ENCODE results near the gene ADAMTS17. TPM values are rescaled to one million over a fixed set of nuclear protein-coding genes. Genes with fewer than 3 reads are reported as not detected.
"Not testable (repeated sequence)": the region's sequence is repeated elsewhere in the genome, so short reads cannot be mapped to it uniquely, and the experiment has no call there.

ADAMTS17 gene
- polyA plus RNA-seq, 3 donors = 2.2 to 3.1 (median 2.5) TPM

- no peak for DNase-seq (ENCODE audit: extremely low read depth in 1 of 11, low read depth in 9 of 11, low spot score in 4 of 11)
Measured at GRCh38 chr15:99986297-99987118, 355.3 kb downstream of the ADAMTS17 start.

GRCh38 chr15:99985878-99986277 lies 355.9 kb downstream of the ADAMTS17 start:
- no peak for DNase-seq (ENCODE audit: extremely low read depth in 1 of 11, low read depth in 9 of 11, low spot score in 4 of 11)

GRCh38 chr15:99984491-99985243 lies 357.1 kb downstream of the ADAMTS17 start:
- DNase-seq (ENCODE audit: extremely low read depth in 1 of 11, low read depth in 9 of 11, low spot score in 4 of 11) = no peak

GRCh38 chr15:99983886-99984286 lies 357.9 kb downstream of the ADAMTS17 start:
- peak in 1 of 11 donors; percentile 41 for DNase-seq (ENCODE audit: extremely low read depth in 1 of 11, low read depth in 9 of 11, low spot score in 4 of 11)

GRCh38 chr15:99983171-99983885 lies 358.4 kb downstream of the ADAMTS17 start:
- DNase-seq (ENCODE audit: extremely low read depth in 1 of 11, low read depth in 9 of 11, low spot score in 4 of 11) = peak in 4 of 11 donors; percentile 35 to 68 (median 46)

GRCh38 chr15:99982662-99983061 lies 359.1 kb downstream of the ADAMTS17 start:
- DNase-seq (ENCODE audit: extremely low read depth in 1 of 11, low read depth in 9 of 11, low spot score in 4 of 11) = no peak

GRCh38 chr15:99981839-99982658 lies 359.7 kb downstream of the ADAMTS17 start:
- DNase-seq (ENCODE audit: extremely low read depth in 1 of 11, low read depth in 9 of 11, low spot score in 4 of 11) = no peak

- DNase-seq (ENCODE audit: extremely low read depth in 1 of 11, low read depth in 9 of 11, low spot score in 4 of 11) = no peak
Measured at GRCh38 chr15:99981191-99981647, 360.6 kb downstream of the ADAMTS17 start.

GRCh38 chr15:99980752-99981151 lies 361.0 kb downstream of the ADAMTS17 start:
- no peak for DNase-seq (ENCODE audit: extremely low read depth in 1 of 11, low read depth in 9 of 11, low spot score in 4 of 11)

GRCh38 chr15:99979886-99980285 lies 361.9 kb downstream of the ADAMTS17 start:
- not testable (repeated sequence) for DNase-seq (ENCODE audit: extremely low read depth in 1 of 11, low read depth in 9 of 11, low spot score in 4 of 11)

GRCh38 chr15:99979371-99979770 lies 362.4 kb downstream of the ADAMTS17 start:
- DNase-seq (ENCODE audit: extremely low read depth in 1 of 11, low read depth in 9 of 11, low spot score in 4 of 11) = no peak

- DNase-seq (ENCODE audit: extremely low read depth in 1 of 11, low read depth in 9 of 11, low spot score in 4 of 11) = no peak
Measured at GRCh38 chr15:99978426-99978825, 363.3 kb downstream of the ADAMTS17 start.

GRCh38 chr15:99977929-99978328 lies 363.8 kb downstream of the ADAMTS17 start:
- no peak for DNase-seq (ENCODE audit: extremely low read depth in 1 of 11, low read depth in 9 of 11, low spot score in 4 of 11)

GRCh38 chr15:99976811-99977271 lies 364.9 kb downstream of the ADAMTS17 start:
- no peak for DNase-seq (ENCODE audit: extremely low read depth in 1 of 11, low read depth in 9 of 11, low spot score in 4 of 11)

- DNase-seq (ENCODE audit: extremely low read depth in 1 of 11, low read depth in 9 of 11, low spot score in 4 of 11) = no peak
Measured at GRCh38 chr15:99976000-99976399, 365.8 kb downstream of the ADAMTS17 start.

GRCh38 chr15:99974246-99974645 lies 367.5 kb downstream of the ADAMTS17 start:
- DNase-seq (ENCODE audit: extremely low read depth in 1 of 11, low read depth in 9 of 11, low spot score in 4 of 11) = no peak

- no peak for DNase-seq (ENCODE audit: extremely low read depth in 1 of 11, low read depth in 9 of 11, low spot score in 4 of 11)
Measured at GRCh38 chr15:99973351-99973750, 368.4 kb downstream of the ADAMTS17 start.

GRCh38 chr15:99970891-99971430 lies 370.8 kb downstream of the ADAMTS17 start:
- no peak for DNase-seq (ENCODE audit: extremely low read depth in 1 of 11, low read depth in 9 of 11, low spot score in 4 of 11)
